ENCODE results near the gene ZNF230.

Gene ZNF230

DNA sequence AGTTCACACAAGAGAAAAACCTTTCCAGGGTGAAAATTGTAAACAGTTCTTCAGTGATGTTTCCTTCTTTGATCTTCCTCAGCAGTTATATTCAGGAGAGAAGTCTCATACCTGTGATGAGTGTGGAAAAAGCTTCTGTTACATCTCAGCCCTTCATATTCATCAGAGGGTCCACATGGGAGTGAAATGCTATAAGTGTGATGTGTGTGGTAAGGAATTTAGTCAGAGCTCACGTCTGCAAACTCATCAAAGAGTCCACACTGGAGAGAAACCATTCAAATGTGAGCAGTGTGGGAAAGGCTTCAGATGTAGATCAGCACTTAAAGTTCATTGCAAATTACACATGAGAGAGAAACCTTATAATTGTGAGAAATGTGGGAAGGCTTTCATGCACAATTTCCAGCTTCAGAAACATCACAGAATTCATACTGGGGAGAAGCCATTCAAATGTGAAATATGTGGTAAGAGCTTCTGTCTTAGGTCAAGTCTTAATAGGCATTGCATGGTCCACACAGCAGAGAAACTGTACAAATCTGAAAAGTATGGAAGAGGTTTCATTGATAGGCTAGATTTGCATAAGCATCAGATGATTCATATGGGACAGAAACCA, 29.3 kb downstream of the ZNF230 start (continued):
- TF ChIP-seq ZNF518A (tag by site-specific recombination; conservative IDR thresholded peaks at IDR 0.05; ENCODE audit: low read depth) (peak; percentile 61; the same call in 1 of the 2 replicates), ZNF549 (tag by site-specific recombination; IDR thresholded peaks at IDR 0.05) (0 out of 2 replicates have a peak, but pooled peaks have one; percentile 21), SETDB1 (IDR thresholded peaks at IDR 0.05; ENCODE audit: insufficient read length, low read length) (peak; percentile 99), KLF10 (tag by site-specific recombination; IDR thresholded peaks at IDR 0.05) (no peak), TCF7L2 (IDR thresholded peaks at IDR 0.05; ENCODE audit: borderline replicate concordance, low read depth, low read length) (no peak), ZNF174 (tag by site-specific recombination; IDR thresholded peaks at IDR 0.05) (0 out of 2 replicates have a peak, but pooled peaks have one; percentile 26), ZNF132 (tag by site-specific recombination; IDR thresholded peaks at IDR 0.05; ENCODE audit: borderline replicate concordance) (no peak)

DNA sequence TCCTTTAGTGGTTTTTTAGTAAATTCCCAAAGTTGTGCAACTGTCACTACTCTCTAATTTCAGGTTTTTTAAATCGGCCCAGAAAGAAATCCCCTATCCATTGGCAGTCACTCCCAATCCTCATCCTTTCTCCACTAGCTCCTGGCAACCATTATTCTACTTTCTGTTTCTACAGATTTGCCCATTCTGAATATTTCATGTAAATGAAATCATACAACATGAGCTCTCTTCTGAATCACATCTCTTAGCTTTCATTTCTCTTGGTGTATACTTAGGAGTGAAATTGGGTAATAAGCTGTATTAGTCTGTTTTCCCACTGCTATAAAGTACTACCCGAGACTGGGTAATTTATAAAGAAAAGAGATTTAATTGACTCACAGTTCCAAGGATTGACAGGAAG, 39.4 kb downstream of the ZNF230 start:
- no peak overlapping the region for H3K4me3 ChIP-seq (ENCODE audit: low read depth, low read length)
- TF ChIP-seq ZNF776 (tag by site-specific recombination; IDR thresholded peaks at IDR 0.05; ENCODE audit: borderline replicate concordance) (no peak), ZNF391 (tag by site-specific recombination; IDR thresholded peaks at IDR 0.05; ENCODE audit: borderline replicate concordance, low read depth) (no peak), ZNF16 (tag by site-specific recombination; IDR thresholded peaks at IDR 0.05; ENCODE audit: low read depth) (no peak), IKZF3 (tag by site-specific recombination; IDR thresholded peaks at IDR 0.05) (no peak), EGR2 (tag by site-specific recombination; IDR thresholded peaks at IDR 0.05; ENCODE audit: low read depth) (no peak), ZNF354C (tag by site-specific recombination; IDR thresholded peaks at IDR 0.05; ENCODE audit: borderline replicate concordance, low read depth) (no peak), ZBTB1 (tag by site-specific recombination; IDR thresholded peaks at IDR 0.05) (no peak)
- TF ChIP-seq, protein P1, sequence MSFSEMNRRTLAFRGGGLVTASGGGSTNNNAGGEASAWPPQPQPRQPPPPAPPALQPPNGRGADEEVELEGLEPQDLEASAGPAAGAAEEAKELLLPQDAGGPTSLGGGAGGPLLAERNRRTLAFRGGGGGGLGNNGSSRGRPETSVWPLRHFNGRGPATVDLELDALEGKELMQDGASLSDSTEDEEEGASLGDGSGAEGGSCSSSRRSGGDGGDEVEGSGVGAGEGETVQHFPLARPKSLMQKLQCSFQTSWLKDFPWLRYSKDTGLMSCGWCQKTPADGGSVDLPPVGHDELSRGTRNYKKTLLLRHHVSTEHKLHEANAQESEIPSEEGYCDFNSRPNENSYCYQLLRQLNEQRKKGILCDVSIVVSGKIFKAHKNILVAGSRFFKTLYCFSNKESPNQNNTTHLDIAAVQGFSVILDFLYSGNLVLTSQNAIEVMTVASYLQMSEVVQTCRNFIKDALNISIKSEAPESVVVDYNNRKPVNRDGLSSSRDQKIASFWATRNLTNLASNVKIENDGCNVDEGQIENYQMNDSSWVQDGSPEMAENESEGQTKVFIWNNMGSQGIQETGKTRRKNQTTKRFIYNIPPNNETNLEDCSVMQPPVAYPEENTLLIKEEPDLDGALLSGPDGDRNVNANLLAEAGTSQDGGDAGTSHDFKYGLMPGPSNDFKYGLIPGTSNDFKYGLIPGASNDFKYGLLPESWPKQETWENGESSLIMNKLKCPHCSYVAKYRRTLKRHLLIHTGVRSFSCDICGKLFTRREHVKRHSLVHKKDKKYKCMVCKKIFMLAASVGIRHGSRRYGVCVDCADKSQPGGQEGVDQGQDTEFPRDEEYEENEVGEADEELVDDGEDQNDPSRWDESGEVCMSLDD (tag by site-specific recombination; IDR thresholded peaks at IDR 0.05), result no peak
- POLR2A ChIA-PET, result interaction anchor here (0.7 to 1.6 kb wide), 3 partner anchors 8 to 10 kb away, joined by 3 to 4 read pairs (median 3); partner anchors contain the start of gene ZNF223

More for the DNA sequence above, 39.4 kb downstream of the ZNF230 start:
- Histone ChIP-seq H3K36me3 (ENCODE audit: control insufficient read depth in 2 of 2, insufficient read depth in 1 of 2, low read length in 2 of 2) (peaks cover 0 to 10% of the 10 kb centered on the region in 2 experiments; a peak in 2 of 3 replicates), H3K9me3 (ENCODE audit: control insufficient read depth, insufficient read depth, low read depth, low read length) (peaks cover 36% of the 10 kb centered on the region), H3K4me1 (ENCODE audit: control insufficient read depth, insufficient read depth, low read length) (no peaks in the 10 kb centered on the region), H3K27ac (ENCODE audit: extremely low read depth, low read depth, low read length) (no peak overlapping the region)
- CTCF ChIA-PET, result interaction anchor here (0.8 to 1.4 kb wide), 2 partner anchors 17 to 42 kb away, joined by 3 to 4 read pairs; partner anchors contain the start of gene ZNF222
